Mucosa of rectum (tissue), 2 donors: ENCODE results near the gene TFPI.
"Not testable (repeated sequence)": the region's sequence is repeated elsewhere in the genome, so short reads cannot be mapped to it uniquely, and the experiment has no call there.

Experiments
- H3K27ac ChIP-seq, 2 donors: one replicate each; pipeline ENCODE4 v1.7.0; 2013; ENCODE audit warnings: inconsistent platforms in 2 of 2, low read depth in 2 of 2, low read length in 2 of 2
- H3K27me3 ChIP-seq, 2 donors: one replicate each; pipeline ENCODE4 v1.7.0; 2013; ENCODE audit warnings: low read length in 2 of 2; ENCODE audit not compliant: control insufficient read depth in 2 of 2, insufficient read depth in 2 of 2
- H3K36me3 ChIP-seq, 2 donors: one replicate each; pipeline ENCODE4 v1.7.0; 2013; ENCODE audit warnings: low read length in 2 of 2; ENCODE audit not compliant: control insufficient read depth in 2 of 2, insufficient read depth in 2 of 2
- H3K4me1 ChIP-seq, 2 donors: one replicate each; pipeline ENCODE4 v1.7.0; 2013; ENCODE audit warnings: low read length in 2 of 2, mild to moderate bottlenecking in 1 of 2; ENCODE audit not compliant: control insufficient read depth in 2 of 2, insufficient read depth in 2 of 2
- H3K4me3 ChIP-seq, 2 donors: one replicate each; pipeline ENCODE4 v1.7.0; 2013; ENCODE audit warnings: low read length in 2 of 2
- H3K9ac ChIP-seq, 2 donors: one replicate each; pipeline ENCODE4 v1.7.0; 2013; ENCODE audit warnings: low read length in 2 of 2, low read depth in 1 of 2, mild to moderate bottlenecking in 1 of 2
- H3K9me3 ChIP-seq, 2 donors: one replicate each; pipeline ENCODE4 v1.7.0; 2013; ENCODE audit warnings: low read length in 2 of 2; ENCODE audit not compliant: control insufficient read depth in 2 of 2
- donor health status: healthy.
- donor health status: Normal muscosa, but diverticular disease.

TFPI gene

GRCh38 chr2:187545238-187545751 is 8.9 kb downstream of the TFPI start:
- Histone ChIP-seq H3K27me3 (no peaks in the 10 kb centered on the region), H3K36me3 (no peaks in the 10 kb centered on the region), H3K27ac (no peak overlapping the region), H3K9ac (no peak overlapping the region), H3K4me1 (peaks cover 0 to 4% of the 10 kb centered on the region in 2 donors), H3K9me3 (no peaks in the 10 kb centered on the region), H3K4me3 (no peak overlapping the region)

GRCh38 chr2:187544371-187545080 is 9.7 kb downstream of the TFPI start:
- no peak overlapping the region for H3K4me3 ChIP-seq
- H3K4me1 ChIP-seq = peaks cover 0 to 4% of the 10 kb centered on the region in 2 donors
- no peaks in the 10 kb centered on the region for H3K9me3 ChIP-seq
- no peak overlapping the region for H3K27ac ChIP-seq
- no peaks in the 10 kb centered on the region for H3K36me3 ChIP-seq
- H3K9ac ChIP-seq = no peak overlapping the region
- no peaks in the 10 kb centered on the region for H3K27me3 ChIP-seq

GRCh38 chr2:187543488-187543887 is 10.7 kb downstream of the TFPI start:
- Histone ChIP-seq H3K27ac (no peak overlapping the region), H3K9ac (no peak overlapping the region), H3K4me1 (peaks cover 0 to 4% of the 10 kb centered on the region in 2 donors), H3K36me3 (no peaks in the 10 kb centered on the region), H3K9me3 (no peaks in the 10 kb centered on the region), H3K4me3 (no peak overlapping the region), H3K27me3 (no peaks in the 10 kb centered on the region)

- peak overlapping the region in 1 of 2 donors; percentile 7 for H3K27ac ChIP-seq
- no peak overlapping the region for H3K9ac ChIP-seq
- H3K36me3 ChIP-seq = no peaks in the 10 kb centered on the region
- peaks cover 0 to 4% of the 10 kb centered on the region in 2 donors for H3K4me1 ChIP-seq
- no peaks in the 10 kb centered on the region for H3K27me3 ChIP-seq
- H3K9me3 ChIP-seq = no peaks in the 10 kb centered on the region
- H3K4me3 ChIP-seq = no peak overlapping the region
These were observed 12.1 kb downstream of the TFPI start for GRCh38 chr2:187542123-187542522.

GRCh38 chr2:187541086-187542085 is 12.8 kb downstream of the TFPI start:
- peak overlapping the region; percentile 25 to 63 for H3K27ac ChIP-seq

GRCh38 chr2:187538222-187538621 is 16.0 kb downstream of the TFPI start:
- H3K9me3 ChIP-seq, H3K4me1 ChIP-seq, H3K9ac ChIP-seq, H3K27me3 ChIP-seq, H3K4me3 ChIP-seq, H3K27ac ChIP-seq, H3K36me3 ChIP-seq: not testable (repeated sequence)

More at GRCh38 chr2:187541086-187542085, 12.8 kb downstream of the TFPI start:
- Histone ChIP-seq H3K27me3 (no peaks in the 10 kb centered on the region), H3K9me3 (no peaks in the 10 kb centered on the region), H3K4me3 (no peak overlapping the region), H3K4me1 (peaks cover 0 to 4% of the 10 kb centered on the region in 2 donors), H3K9ac (no peak overlapping the region), H3K36me3 (no peaks in the 10 kb centered on the region)

- H3K9ac ChIP-seq, H3K4me3 ChIP-seq, H3K27me3 ChIP-seq, H3K27ac ChIP-seq, H3K9me3 ChIP-seq, H3K36me3 ChIP-seq, H3K4me1 ChIP-seq: not testable (repeated sequence)
These were observed 18.9 kb downstream of the TFPI start for GRCh38 chr2:187535381-187535780.

GRCh38 chr2:187532333-187533120 is 21.7 kb downstream of the TFPI start:
- Histone ChIP-seq H3K36me3 (no peaks in the 10 kb centered on the region), H3K9ac (no peak overlapping the region), H3K9me3 (no peaks in the 10 kb centered on the region), H3K4me3 (no peak overlapping the region), H3K4me1 (no peaks in the 10 kb centered on the region), H3K27ac (no peak overlapping the region), H3K27me3 (no peaks in the 10 kb centered on the region)

- Histone ChIP-seq H3K4me1 (no peaks in the 10 kb centered on the region), H3K27ac (no peak overlapping the region), H3K9me3 (no peaks in the 10 kb centered on the region), H3K36me3 (no peaks in the 10 kb centered on the region), H3K9ac (no peak overlapping the region), H3K27me3 (no peaks in the 10 kb centered on the region), H3K4me3 (no peak overlapping the region)
These were observed 24.1 kb downstream of the TFPI start for GRCh38 chr2:187529977-187530721.
